Sigmoid colon (tissue), 7 donors: Measurements from ENCODE around the gene IQSEC3. TPM values are rescaled to one million over a fixed set of nuclear protein-coding genes. Genes with fewer than 3 reads are reported as not detected.

Experiments
- DNase-seq: peaks from one replicate; pipeline ENCODE4 v3.0.0-alpha.2; 2019
- H3K27ac ChIP-seq, 4 donors: fragments of 200-600 bp; sonication (generic); one replicate each; pipeline ENCODE4 v1.5.1; 2016 to 2019; ENCODE audit warnings: mild to moderate bottlenecking in 1 of 4
- H3K27me3 ChIP-seq, 3 donors: fragments of 200-600 bp; sonication (generic); one replicate each; pipeline ENCODE4 v1.5.1; 2019; ENCODE audit warnings: mild to moderate bottlenecking in 1 of 3
- H3K36me3 ChIP-seq, 4 donors: fragments of 200-600 bp; sonication (generic); one replicate each; pipeline ENCODE4 v1.5.1; 2016 to 2019
- H3K4me1 ChIP-seq, 4 donors: fragments of 200-600 bp; sonication (generic); one replicate each; pipeline ENCODE4 v1.5.1; 2017 to 2019
- H3K4me3 ChIP-seq, 4 donors: fragments of 200-600 bp; sonication (generic); one replicate each; pipeline ENCODE4 v1.5.1; 2017 to 2019; ENCODE audit warnings: mild to moderate bottlenecking in 2 of 4, moderate library complexity in 1 of 4
- H3K9me3 ChIP-seq, 4 donors: fragments of 200-600 bp in 3 of 4; sonication (generic) in 3 of 4; one replicate each; pipeline versions ENCODE4 v1.5.1 to v1.6.1; 2013 to 2019
- EP300 ChIP-seq, 4 donors: sonication (generic); formaldehyde crosslinking; IDR thresholded peaks; one replicate each; pipeline ENCODE4 v1.6.1; 2017; ENCODE audit warnings: antibody characterized with exemption in 4 of 4
- POLR2A ChIP-seq, 2 donors: fragments of 450-650 bp; IDR thresholded peaks; one replicate each; pipeline ENCODE4 v1.6.1; 2016; ENCODE audit warnings: antibody characterized with exemption in 2 of 2, mild to moderate bottlenecking in 2 of 2, moderate library complexity in 2 of 2
- POLR2AphosphoS5 ChIP-seq, 4 donors: sonication (generic); formaldehyde crosslinking; IDR thresholded peaks; one replicate each; pipeline ENCODE4 v1.6.1; 2017; ENCODE audit warnings: antibody characterized with exemption in 4 of 4
- WGBS, 2 donors: extraction: QIAGEN DNeasy Blood & Tissue Kit; methylation state at CpG; one replicate each; pipeline ENCODE4 v1.1.7; 2013; 5-methylcytosine and 5-hydroxymethylcytosine counted together
- intact Hi-C: fragments of 100-400 bp; cut with DNase I; formaldehyde crosslinking; loops from one replicate; pipeline ENCODE4 v1.15.1; 2023
- polyA plus RNA-seq, 3 donors: library from polyadenylated mRNA; stranded (reverse); fragments of 200-250 nt; gene quantifications; one replicate each; pipeline ENCODE4 v1.2.3, GENCODE V29; 2013
- total RNA-seq, 4 donors: library from RNA; depleted of rRNA; stranded (reverse); fragments of >200 nt; gene quantifications; one replicate each; pipeline ENCODE4 v1.1.0, GENCODE V29; 2016
- TF ChIP-seq, protein P1 (sequence below), 4 experiments: fragments of 450-650 bp in 3 of 4; fragments of 200-600 bp in 1 of 4; IDR thresholded peaks; one replicate each; pipeline ENCODE4 v1.5.1; 2016 to 2019; ENCODE audit warnings: antibody characterized with exemption in 4 of 4, mild to moderate bottlenecking in 3 of 4, moderate library complexity in 2 of 4
- donor health status: healthy with polysubstance abuse.
- donor health status: Bipolar disorder and iron deficiency.
- donor health status: healthy.

The IQSEC3 gene
- total and polyA plus RNA-seq, 7 donors = under 0.01 to 2.2 (median 0.54) TPM; not detected in 1

- Histone ChIP-seq H3K9me3 (no peaks in the 10 kb centered on the region), H3K27me3 (peaks cover 0 to 26% (median 7%) of the 10 kb centered on the region in 3 donors), H3K27ac (no peak overlapping the region), H3K36me3 (no peaks in the 10 kb centered on the region), H3K4me1 (no peaks in the 10 kb centered on the region), H3K4me3 (no peak overlapping the region)
- DNase-seq = no peak
- 69 to 85% methylated on average over 9 of the region's 9 CpGs for WGBS, 2 donors
- intact Hi-C loops = no loop called here
- TF ChIP-seq, protein P1, sequence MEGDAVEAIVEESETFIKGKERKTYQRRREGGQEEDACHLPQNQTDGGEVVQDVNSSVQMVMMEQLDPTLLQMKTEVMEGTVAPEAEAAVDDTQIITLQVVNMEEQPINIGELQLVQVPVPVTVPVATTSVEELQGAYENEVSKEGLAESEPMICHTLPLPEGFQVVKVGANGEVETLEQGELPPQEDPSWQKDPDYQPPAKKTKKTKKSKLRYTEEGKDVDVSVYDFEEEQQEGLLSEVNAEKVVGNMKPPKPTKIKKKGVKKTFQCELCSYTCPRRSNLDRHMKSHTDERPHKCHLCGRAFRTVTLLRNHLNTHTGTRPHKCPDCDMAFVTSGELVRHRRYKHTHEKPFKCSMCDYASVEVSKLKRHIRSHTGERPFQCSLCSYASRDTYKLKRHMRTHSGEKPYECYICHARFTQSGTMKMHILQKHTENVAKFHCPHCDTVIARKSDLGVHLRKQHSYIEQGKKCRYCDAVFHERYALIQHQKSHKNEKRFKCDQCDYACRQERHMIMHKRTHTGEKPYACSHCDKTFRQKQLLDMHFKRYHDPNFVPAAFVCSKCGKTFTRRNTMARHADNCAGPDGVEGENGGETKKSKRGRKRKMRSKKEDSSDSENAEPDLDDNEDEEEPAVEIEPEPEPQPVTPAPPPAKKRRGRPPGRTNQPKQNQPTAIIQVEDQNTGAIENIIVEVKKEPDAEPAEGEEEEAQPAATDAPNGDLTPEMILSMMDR (IDR thresholded peaks at IDR 0.05) = no peak
- TF ChIP-seq EP300 (IDR thresholded peaks at IDR 0.05) = no peak
- TF ChIP-seq POLR2A (IDR thresholded peaks at IDR 0.05) = no peak
- TF ChIP-seq POLR2AphosphoS5 (IDR thresholded peaks at IDR 0.05) = no peak
Measured at GRCh38 chr12:160858-161257, 94.3 kb downstream of the IQSEC3 start.

- Histone ChIP-seq H3K4me3 (no peak overlapping the region), H3K27ac (no peak overlapping the region), H3K27me3 (peaks cover 0 to 26% (median 7%) of the 10 kb centered on the region in 3 donors), H3K36me3 (no peaks in the 10 kb centered on the region), H3K9me3 (no peaks in the 10 kb centered on the region), H3K4me1 (no peaks in the 10 kb centered on the region)
- 88 to 95% methylated on average over 8 of the region's 8 CpGs for WGBS, 2 donors
- intact Hi-C loops = no loop called here
- TF ChIP-seq POLR2A (IDR thresholded peaks at IDR 0.05) = no peak
- TF ChIP-seq POLR2AphosphoS5 (IDR thresholded peaks at IDR 0.05) = no peak
- no peak for TF ChIP-seq EP300 (IDR thresholded peaks at IDR 0.05)
- TF ChIP-seq, protein P1 (IDR thresholded peaks at IDR 0.05) = no peak
- DNase-seq = no peak
Measured at GRCh38 chr12:161823-162222, 95.3 kb downstream of the IQSEC3 start.

GRCh38 chr12:162467-163307, 96.1 kb downstream of the IQSEC3 start:
- Histone ChIP-seq H3K27me3 (peaks cover 0 to 26% (median 7%) of the 10 kb centered on the region in 3 donors), H3K9me3 (no peaks in the 10 kb centered on the region), H3K36me3 (no peaks in the 10 kb centered on the region), H3K4me3 (no peak overlapping the region), H3K27ac (no peak overlapping the region), H3K4me1 (no peaks in the 10 kb centered on the region)
- DNase-seq = no peak
- WGBS, 2 donors = 42 to 77% methylated on average over 18 of the region's 18 CpGs
- intact Hi-C loops = no loop called here
- TF ChIP-seq POLR2A (IDR thresholded peaks at IDR 0.05) = no peak
- no peak for TF ChIP-seq POLR2AphosphoS5 (IDR thresholded peaks at IDR 0.05)
- no peak for TF ChIP-seq EP300 (IDR thresholded peaks at IDR 0.05)
- TF ChIP-seq, protein P1 (IDR thresholded peaks at IDR 0.05) = no peak

GRCh38 chr12:163406-163986, 96.9 kb downstream of the IQSEC3 start:
- no peaks in the 10 kb centered on the region for H3K36me3 ChIP-seq
- no peaks in the 10 kb centered on the region for H3K9me3 ChIP-seq
- H3K27me3 ChIP-seq = peaks cover 0 to 26% (median 7%) of the 10 kb centered on the region in 3 donors
- 90 to 92% methylated on average over 26 of the region's 26 CpGs for WGBS, 2 donors
- intact Hi-C loops = no loop called here
- no peak overlapping the region for H3K27ac ChIP-seq
- TF ChIP-seq, protein P1 (IDR thresholded peaks at IDR 0.05) = no peak
- no peak for TF ChIP-seq EP300 (IDR thresholded peaks at IDR 0.05)
- no peak for TF ChIP-seq POLR2A (IDR thresholded peaks at IDR 0.05)
- no peak for TF ChIP-seq POLR2AphosphoS5 (IDR thresholded peaks at IDR 0.05)
- no peak for DNase-seq
- H3K4me3 ChIP-seq = no peak overlapping the region
- no peaks in the 10 kb centered on the region for H3K4me1 ChIP-seq
